ENCODE results near the gene CST4.
"Not testable (repeated sequence)": the region's sequence is repeated elsewhere in the genome, so short reads cannot be mapped to it uniquely, and the experiment has no call there.

Gene CST4

GRCh38 chr20:23640018-23640601 lies 48.7 kb downstream of the CST4 start:
- DNase-seq: no peak

GRCh38 chr20:23639490-23639958 lies 49.3 kb downstream of the CST4 start:
- no peak for DNase-seq

DNA sequence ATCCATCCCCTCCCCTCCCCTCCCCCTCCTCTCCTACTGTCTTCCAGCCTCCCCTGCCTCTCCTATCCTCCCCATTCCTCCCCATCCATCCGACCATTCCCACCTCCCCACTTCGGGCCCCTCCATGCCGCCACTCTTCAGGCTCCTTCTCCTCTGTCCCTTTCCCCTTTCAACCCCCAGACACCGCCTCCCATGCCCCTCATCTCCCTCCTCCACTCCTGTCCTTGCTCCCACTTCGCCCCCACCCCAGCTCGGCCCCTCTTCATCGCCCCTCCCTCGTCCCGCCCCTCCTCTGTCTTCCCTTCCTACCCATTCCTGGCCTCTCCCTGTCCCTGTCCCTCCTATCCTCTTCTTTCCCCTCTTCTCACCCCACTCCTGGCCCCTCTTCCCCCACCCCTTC lies 50.5 kb downstream of the CST4 start:
- DNase-seq: no peak

- DNase-seq: peak; percentile 63
Observed at GRCh38 chr20:23637282-23638221, 51.3 kb downstream of the CST4 start, which contains the start of gene CST3. TSS of gene CST3 (minus strand) at chr20:23637955. CDS start at chr20:23637862, 93 bp downstream.

DNA sequence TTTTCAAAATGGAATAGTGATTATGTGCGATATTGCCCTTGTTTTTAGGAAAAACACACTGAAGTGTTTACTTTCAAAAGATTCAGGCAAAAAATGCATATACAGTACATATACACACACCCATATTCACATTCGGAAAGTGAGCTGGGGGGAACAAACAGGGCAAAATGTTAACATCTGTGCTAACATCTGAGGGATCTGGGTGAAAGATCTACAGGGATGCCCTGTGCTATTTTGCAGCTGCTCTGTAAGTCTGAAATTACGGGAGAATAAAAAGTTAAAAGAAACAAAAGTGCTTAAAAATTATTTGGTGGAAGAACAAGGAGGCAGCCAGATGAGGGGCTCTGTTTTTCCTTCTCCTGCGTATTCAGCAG lies 51.9 kb downstream of the CST4 start:
- DNase-seq: no peak

DNA sequence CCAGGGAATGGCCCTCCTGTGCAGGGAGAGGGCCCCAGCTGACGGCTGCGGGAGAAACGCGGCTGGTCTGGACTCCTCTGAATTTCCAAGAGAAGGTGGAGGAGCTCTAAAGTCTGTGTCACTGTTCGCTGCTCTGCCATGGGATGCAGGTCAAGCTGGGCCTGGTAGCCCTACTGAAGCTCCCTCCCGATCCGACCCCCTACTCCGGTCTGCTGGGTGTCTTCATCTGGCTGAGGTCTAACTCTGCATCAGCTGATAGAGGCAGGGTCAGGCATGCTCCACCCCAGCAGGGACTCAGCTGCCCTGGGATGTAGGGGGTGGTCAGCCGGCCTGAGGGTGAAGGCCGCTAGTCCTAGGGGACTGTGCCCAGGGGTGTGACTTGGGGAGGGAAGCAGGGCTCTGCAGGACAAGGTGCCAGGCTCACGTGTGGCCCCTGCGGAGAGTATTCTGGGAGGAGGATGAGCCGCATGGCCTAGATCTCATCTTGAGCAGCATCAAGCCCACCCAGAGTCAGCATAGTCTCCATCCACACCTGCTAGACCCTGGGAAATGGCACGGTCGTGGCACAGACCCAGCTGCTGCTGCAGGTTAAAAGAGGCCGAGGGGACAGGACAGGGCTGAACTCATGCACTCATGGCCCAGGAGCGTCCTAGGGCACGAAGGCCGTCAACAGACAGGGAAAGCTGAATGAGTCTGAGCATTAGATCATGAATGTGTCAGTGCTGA lies 52.5 kb downstream of the CST4 start:
- DNase-seq: no peak

GRCh38 chr20:23635768-23636090 lies 53.1 kb downstream of the CST4 start:
- not testable (repeated sequence) for DNase-seq

Data from NCI-H774 (cell line).